ENCODE results near the gene ETV7.

- TF ChIP-seq POLR2A (IDR thresholded peaks at IDR 0.05; ENCODE audit: low read depth, low read length) (no peak), POLR2AphosphoS5 (IDR thresholded peaks at IDR 0.05; ENCODE audit: low read depth, low read length) (no peak)
Measured at GRCh38 chr6:36330366-36330765, 57.1 kb downstream of the ETV7 start.
